CD14-positive monocyte (primary cell): ENCODE results near the gene RBKS. TPM values are rescaled to one million over a fixed set of nuclear protein-coding genes. Genes with fewer than 3 reads are reported as not detected.
A peak's percentile ranks its signal among the peaks of the same experiment; 100 is the strongest.

ENCODE experiments used
- DNase-seq, 3 donors: peaks; one replicate each; pipeline ENCODE4 v3.0.0-alpha.2; 2011 to 2022
- H2AFZ ChIP-seq: 2 replicates; pipeline ENCODE4 v1.6.0; 2012; ENCODE audit warnings: mild to moderate bottlenecking, low read depth, low read length, inconsistent platforms; ENCODE audit not compliant: insufficient read depth, poor library complexity, severe bottlenecking
- H3K27ac ChIP-seq, 2 donors: 1 replicate in 1 of 2; 2 replicates in 1 of 2; pipeline ENCODE4 v1.5.1; 2012 to 2013; ENCODE audit warnings: low read length in 2 of 2, control low read depth in 1 of 2, inconsistent platforms in 1 of 2, low read depth in 1 of 2, mild to moderate bottlenecking in 1 of 2
- H3K27me3 ChIP-seq, 2 donors: one replicate each; pipeline versions ENCODE4 v1.6.0 to v1.6.1; 2011 to 2013; ENCODE audit warnings: low read length in 2 of 2; ENCODE audit not compliant: control insufficient read depth in 2 of 2, insufficient read depth in 2 of 2
- H3K36me3 ChIP-seq, 2 donors: replicated peaks in 1 of 2; 1 replicate in 1 of 2; 2 replicates in 1 of 2; pipeline versions ENCODE4 v1.5.1 to v1.6.1; 2012 to 2013; ENCODE audit warnings: low read length in 2 of 2, control low read depth in 1 of 2, inconsistent platforms in 1 of 2, mild to moderate bottlenecking in 1 of 2; ENCODE audit not compliant: insufficient read depth in 2 of 2, control insufficient read depth in 1 of 2
- H3K4me1 ChIP-seq, 2 donors: 1 replicate in 1 of 2; 2 replicates in 1 of 2; pipeline versions ENCODE4 v1.5.1 to v1.6.1; 2012 to 2013; ENCODE audit warnings: low read length in 2 of 2, control low read depth in 1 of 2, inconsistent platforms in 1 of 2, mild to moderate bottlenecking in 1 of 2, moderate library complexity in 1 of 2; ENCODE audit not compliant: insufficient read depth in 2 of 2, control insufficient read depth in 1 of 2
- H3K4me2 ChIP-seq: replicated peaks from 2 replicates; pipeline ENCODE3; 2012; ENCODE audit warnings: low read length, moderate library complexity, mild to moderate bottlenecking; ENCODE audit not compliant: poor library complexity, severe bottlenecking; ENCODE audit errors: extremely low read depth
- H3K4me3 ChIP-seq, 3 experiments: fragments of 200-600 bp in 1 of 3; sonication (generic) in 1 of 3; replicated peaks in 1 of 3; 1 replicate in 2 of 3; 2 replicates in 1 of 3; pipeline ENCODE4 v1.5.1; 2011 to 2013; ENCODE audit warnings: low read length in 3 of 3, mild to moderate bottlenecking in 3 of 3, control low read depth in 2 of 3, low read depth in 2 of 3, inconsistent platforms in 1 of 3, moderate library complexity in 1 of 3
- H3K79me2 ChIP-seq: 2 replicates; pipeline ENCODE4 v1.6.0; 2012; ENCODE audit warnings: mild to moderate bottlenecking, control low read depth, inconsistent platforms, low read length, moderate library complexity; ENCODE audit not compliant: insufficient read depth
- H3K9ac ChIP-seq: 2 replicates; pipeline ENCODE4 v1.6.0; 2017; ENCODE audit warnings: low read length, mild to moderate bottlenecking; ENCODE audit not compliant: insufficient read depth, poor library complexity, severe bottlenecking
- H3K9me3 ChIP-seq, 2 donors: replicated peaks in 1 of 2; 1 replicate in 1 of 2; 2 replicates in 1 of 2; pipeline versions ENCODE4 v1.5.1 to v1.6.1; 2012 to 2013; ENCODE audit warnings: low read length in 2 of 2, control low read depth in 1 of 2; ENCODE audit not compliant: control insufficient read depth in 1 of 2, insufficient read depth in 1 of 2
- H4K20me1 ChIP-seq: 2 replicates; pipeline ENCODE4 v1.6.0; 2012; ENCODE audit warnings: mild to moderate bottlenecking, low read length, control low read depth, moderate library complexity; ENCODE audit not compliant: insufficient read depth
- H3K27ac Mint-ChIP-seq, 7 donors: one replicate each; pipeline ENCODE4 v1.8.0; 2020; ENCODE audit warnings: mild to moderate bottlenecking in 7 of 7, mixed read lengths in 7 of 7, moderate library complexity in 6 of 7, inconsistent platforms in 2 of 7
- H3K27me3 Mint-ChIP-seq, 3 donors: one replicate each; pipeline ENCODE4 v1.8.0; 2021 to 2022; ENCODE audit warnings: low read depth in 3 of 3, mild to moderate bottlenecking in 3 of 3, mixed read lengths in 3 of 3, moderate library complexity in 3 of 3, inconsistent platforms in 1 of 3
- H3K36me3 Mint-ChIP-seq, 2 donors: one replicate each; pipeline ENCODE4 v1.8.0; 2020; ENCODE audit warnings: mixed read lengths in 2 of 2, inconsistent platforms in 1 of 2, mild to moderate bottlenecking in 1 of 2
- H3K4me1 Mint-ChIP-seq: one replicate; pipeline ENCODE4 v1.8.0; 2020; ENCODE audit warnings: mild to moderate bottlenecking, mixed read lengths
- H3K4me3 Mint-ChIP-seq, 2 donors: one replicate each; pipeline ENCODE4 v1.8.0; 2020; ENCODE audit warnings: mild to moderate bottlenecking in 2 of 2, mixed read lengths in 2 of 2, moderate library complexity in 1 of 2
- H3K9me3 Mint-ChIP-seq, 7 donors: one replicate each; pipeline ENCODE4 v1.8.0; 2020 to 2022; ENCODE audit warnings: mixed read lengths in 7 of 7, mild to moderate bottlenecking in 6 of 7, moderate library complexity in 6 of 7, inconsistent platforms in 2 of 7
- WGBS: methylation state at CpG from one replicate; pipeline ENCODE4 v1.1.5; 2013; ENCODE audit warnings: missing lambda C conversion rate; ENCODE audit not compliant: insufficient coverage; 5-methylcytosine and 5-hydroxymethylcytosine counted together
- intact Hi-C, 2 donors: fragments of 100-400 bp; cut with micrococcal nuclease; formaldehyde crosslinking; loops; one replicate each; pipeline versions ENCODE4 v1.15.0 to v1.15.1; 2023
- polyA plus RNA-seq, 3 donors: library from polyadenylated mRNA; depleted of rRNA in 1 of 3; unstranded in 2 of 3; stranded (reverse) in 1 of 3; fragments of 300-500 nt in 2 of 3; fragments of >200 nt in 1 of 3; fragmentation: Illumina TruSeq in 2 of 3; gene quantifications; 1 replicate in 2 of 3; 2 replicates in 1 of 3; pipeline ENCODE4 v1.2.3, GENCODE V29; 2012 to 2021
- TF ChIP-seq, protein P1 (sequence below): fragments of 200-600 bp; IDR thresholded peaks from one replicate; pipeline ENCODE4 v1.8.0; 2022; ENCODE audit warnings: antibody characterized with exemption, mild to moderate bottlenecking

RBKS gene
- polyA plus RNA-seq, 3 donors: 3.9 to 39.1 (median 4.3) TPM

DNA sequence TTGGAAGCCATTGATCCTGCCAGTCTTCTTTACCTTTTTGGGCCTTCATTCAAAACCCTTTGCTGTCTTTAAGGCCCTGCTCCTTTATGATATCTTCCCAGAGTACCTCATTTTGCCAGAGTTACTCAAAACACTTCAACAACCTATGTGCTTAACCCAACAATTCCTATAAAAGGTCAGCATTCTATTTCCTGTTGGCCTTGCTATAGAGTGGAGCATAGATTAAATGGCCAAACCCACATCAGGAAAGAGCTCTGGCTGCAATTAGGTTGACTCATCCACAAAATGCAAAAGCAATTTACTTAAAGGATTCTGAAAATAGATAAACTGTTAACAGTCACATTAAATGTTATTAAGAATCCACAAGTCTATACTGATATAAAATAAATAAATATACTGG, 97.4 kb downstream of the RBKS start:
- no peaks in the 10 kb centered on the region for H3K79me2 ChIP-seq
- Mint-ChIP-seq H3K4me1 (peaks cover 44% of the 10 kb centered on the region), H3K9me3 (peaks cover 0 to 5% (median 2%) of the 10 kb centered on the region in 7 donors), H3K4me3 (no peak overlapping the region), H3K27me3 (no peaks in the 10 kb centered on the region), H3K36me3 (peaks cover 8 to 9% of the 10 kb centered on the region in 2 donors), H3K27ac (peak overlapping the region in 6 of 7 donors; percentile 4 to 84 (median 68))
- H3K36me3 ChIP-seq: no peaks in the 10 kb centered on the region
- H3K27me3 ChIP-seq: no peaks in the 10 kb centered on the region
- intact Hi-C loops: loop anchor here in 1 of 2 donors (10.0 kb wide), 1 partner anchor 292 kb away; no protein-coding TSS in a partner anchor
- peaks cover 40 to 49% of the 10 kb centered on the region in 2 donors for H3K4me1 ChIP-seq
- H3K4me3 ChIP-seq: peak overlapping the region in 1 of 3 experiments; percentile 18
- no peak overlapping the region for H3K9ac ChIP-seq
- H3K4me2 ChIP-seq: no peak overlapping the region
- H2AFZ ChIP-seq: peak overlapping the region; percentile 64
- DNase-seq: no peak
- H3K27ac ChIP-seq: peak overlapping the region in 1 of 2 donors; percentile 55
- TF ChIP-seq, protein P1, sequence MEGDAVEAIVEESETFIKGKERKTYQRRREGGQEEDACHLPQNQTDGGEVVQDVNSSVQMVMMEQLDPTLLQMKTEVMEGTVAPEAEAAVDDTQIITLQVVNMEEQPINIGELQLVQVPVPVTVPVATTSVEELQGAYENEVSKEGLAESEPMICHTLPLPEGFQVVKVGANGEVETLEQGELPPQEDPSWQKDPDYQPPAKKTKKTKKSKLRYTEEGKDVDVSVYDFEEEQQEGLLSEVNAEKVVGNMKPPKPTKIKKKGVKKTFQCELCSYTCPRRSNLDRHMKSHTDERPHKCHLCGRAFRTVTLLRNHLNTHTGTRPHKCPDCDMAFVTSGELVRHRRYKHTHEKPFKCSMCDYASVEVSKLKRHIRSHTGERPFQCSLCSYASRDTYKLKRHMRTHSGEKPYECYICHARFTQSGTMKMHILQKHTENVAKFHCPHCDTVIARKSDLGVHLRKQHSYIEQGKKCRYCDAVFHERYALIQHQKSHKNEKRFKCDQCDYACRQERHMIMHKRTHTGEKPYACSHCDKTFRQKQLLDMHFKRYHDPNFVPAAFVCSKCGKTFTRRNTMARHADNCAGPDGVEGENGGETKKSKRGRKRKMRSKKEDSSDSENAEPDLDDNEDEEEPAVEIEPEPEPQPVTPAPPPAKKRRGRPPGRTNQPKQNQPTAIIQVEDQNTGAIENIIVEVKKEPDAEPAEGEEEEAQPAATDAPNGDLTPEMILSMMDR: no peak
- H4K20me1 ChIP-seq: no peaks in the 10 kb centered on the region
- no peaks in the 10 kb centered on the region for H3K9me3 ChIP-seq

DNA sequence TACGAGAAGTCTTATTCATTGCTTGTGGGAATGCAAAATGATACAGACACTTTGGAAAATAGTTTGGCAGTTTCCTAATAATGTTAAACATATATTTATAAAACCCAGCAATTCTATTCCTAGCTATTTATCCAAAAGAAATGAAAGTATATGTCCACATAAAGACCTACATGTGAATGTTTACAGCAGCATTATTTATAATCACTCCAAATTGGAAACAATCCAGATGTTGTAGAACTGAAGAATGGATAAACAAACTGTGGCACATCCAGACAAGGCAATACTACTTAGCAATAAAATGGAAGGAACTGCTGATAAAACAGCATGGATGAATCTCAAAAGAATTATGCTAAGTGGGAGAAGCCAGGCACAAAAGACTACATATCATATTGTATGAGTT, 99.4 kb downstream of the RBKS start:
- Mint-ChIP-seq H3K9me3 (peaks cover 0 to 3% (median 1%) of the 10 kb centered on the region in 7 donors), H3K4me3 (no peak overlapping the region), H3K27ac (no peak overlapping the region), H3K36me3 (peaks cover 8 to 9% of the 10 kb centered on the region in 2 donors), H3K27me3 (no peaks in the 10 kb centered on the region), H3K4me1 (peaks cover 24% of the 10 kb centered on the region)
- intact Hi-C loops: loop anchor here in 1 of 2 donors (10.0 kb wide), 1 partner anchor 294 kb away; no protein-coding TSS in a partner anchor
- Histone ChIP-seq H3K9me3 (no peaks in the 10 kb centered on the region), H3K4me2 (no peak overlapping the region), H3K36me3 (no peaks in the 10 kb centered on the region), H4K20me1 (no peaks in the 10 kb centered on the region), H3K4me1 (peaks cover 21 to 29% of the 10 kb centered on the region in 2 donors), H3K27ac (no peak overlapping the region), H3K9ac (no peak overlapping the region), H3K4me3 (no peak overlapping the region), H2AFZ (no peak overlapping the region), H3K27me3 (no peaks in the 10 kb centered on the region), H3K79me2 (no peaks in the 10 kb centered on the region)
- TF ChIP-seq, protein P1: no peak
- DNase-seq: no peak
- no CpG with 5 or more reads among the region's 1 CpG for WGBS
